GM12873 (cell line): ENCODE results near the gene DAPP1.

Source experiments
- TF ChIP-seq, protein P1 (sequence below): IDR thresholded peaks from 2 replicates; pipeline ENCODE4 v1.5.1; 2012; ENCODE audit warnings: low read depth, mild to moderate bottlenecking, moderate library complexity, low read length, control low read depth; ENCODE audit not compliant: insufficient read depth; ENCODE audit errors: missing control alignments

DAPP1 gene

DNA sequence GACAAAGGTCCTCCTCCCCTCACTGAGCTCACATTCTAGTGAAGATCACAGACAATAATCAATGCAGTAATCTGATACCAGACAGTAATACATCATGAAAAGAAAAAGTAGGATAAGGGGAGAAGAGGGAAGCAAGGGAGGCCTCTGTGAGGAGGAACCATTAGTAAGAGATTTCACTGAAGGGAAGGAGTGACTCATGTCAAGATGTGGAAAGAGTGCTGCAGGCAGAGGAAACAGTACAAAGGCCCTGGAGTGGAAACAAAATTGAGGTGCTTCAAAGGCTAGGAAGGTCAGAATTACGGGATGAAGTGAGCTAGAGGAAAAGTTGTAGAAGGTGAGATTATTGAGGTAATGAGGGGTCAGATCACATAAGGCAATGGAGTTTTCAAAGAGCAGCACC is 39.5 kb downstream of the DAPP1 start:
- TF ChIP-seq, protein P1, sequence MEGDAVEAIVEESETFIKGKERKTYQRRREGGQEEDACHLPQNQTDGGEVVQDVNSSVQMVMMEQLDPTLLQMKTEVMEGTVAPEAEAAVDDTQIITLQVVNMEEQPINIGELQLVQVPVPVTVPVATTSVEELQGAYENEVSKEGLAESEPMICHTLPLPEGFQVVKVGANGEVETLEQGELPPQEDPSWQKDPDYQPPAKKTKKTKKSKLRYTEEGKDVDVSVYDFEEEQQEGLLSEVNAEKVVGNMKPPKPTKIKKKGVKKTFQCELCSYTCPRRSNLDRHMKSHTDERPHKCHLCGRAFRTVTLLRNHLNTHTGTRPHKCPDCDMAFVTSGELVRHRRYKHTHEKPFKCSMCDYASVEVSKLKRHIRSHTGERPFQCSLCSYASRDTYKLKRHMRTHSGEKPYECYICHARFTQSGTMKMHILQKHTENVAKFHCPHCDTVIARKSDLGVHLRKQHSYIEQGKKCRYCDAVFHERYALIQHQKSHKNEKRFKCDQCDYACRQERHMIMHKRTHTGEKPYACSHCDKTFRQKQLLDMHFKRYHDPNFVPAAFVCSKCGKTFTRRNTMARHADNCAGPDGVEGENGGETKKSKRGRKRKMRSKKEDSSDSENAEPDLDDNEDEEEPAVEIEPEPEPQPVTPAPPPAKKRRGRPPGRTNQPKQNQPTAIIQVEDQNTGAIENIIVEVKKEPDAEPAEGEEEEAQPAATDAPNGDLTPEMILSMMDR: no peak

DNA sequence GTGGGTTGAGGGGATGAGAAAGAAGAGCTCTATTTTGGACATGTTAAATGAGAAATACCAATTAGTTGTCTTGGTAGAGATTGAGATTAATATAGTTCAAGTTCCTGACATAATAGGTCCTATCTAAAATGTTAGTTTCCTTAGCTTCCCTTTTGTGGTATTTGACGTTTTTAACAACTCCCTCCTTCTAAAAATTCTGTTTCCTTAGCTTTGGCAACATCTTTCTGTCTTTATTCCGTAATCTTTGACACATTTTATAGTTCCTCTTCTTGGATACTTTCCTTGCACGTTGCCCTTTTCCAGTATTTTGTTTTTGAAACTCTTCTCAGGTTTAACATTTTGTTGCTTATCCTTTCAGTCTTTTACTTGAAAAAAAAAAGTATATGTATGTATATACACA is 40.7 kb downstream of the DAPP1 start:
- TF ChIP-seq, protein P1: no peak

DNA sequence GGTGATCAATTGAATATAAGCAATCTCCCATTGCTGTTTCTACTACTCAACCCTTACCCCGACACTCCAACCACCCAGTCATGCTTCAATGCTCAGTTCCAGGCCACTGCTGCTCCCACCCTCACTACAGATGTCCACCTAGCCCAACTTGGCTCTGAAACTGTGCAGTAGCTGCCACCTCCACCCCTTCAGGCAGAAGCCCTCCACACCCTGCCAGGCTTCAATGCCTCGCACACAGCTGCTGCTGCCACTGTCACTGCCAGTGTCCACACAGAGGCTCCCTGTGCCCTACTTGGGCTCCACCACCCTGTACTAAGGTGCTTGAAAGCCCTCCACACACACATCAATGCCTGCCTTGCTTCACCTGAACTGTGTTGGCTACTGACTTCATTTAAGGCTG is 43.0 kb downstream of the DAPP1 start:
- TF ChIP-seq, protein P1: no peak

DNA sequence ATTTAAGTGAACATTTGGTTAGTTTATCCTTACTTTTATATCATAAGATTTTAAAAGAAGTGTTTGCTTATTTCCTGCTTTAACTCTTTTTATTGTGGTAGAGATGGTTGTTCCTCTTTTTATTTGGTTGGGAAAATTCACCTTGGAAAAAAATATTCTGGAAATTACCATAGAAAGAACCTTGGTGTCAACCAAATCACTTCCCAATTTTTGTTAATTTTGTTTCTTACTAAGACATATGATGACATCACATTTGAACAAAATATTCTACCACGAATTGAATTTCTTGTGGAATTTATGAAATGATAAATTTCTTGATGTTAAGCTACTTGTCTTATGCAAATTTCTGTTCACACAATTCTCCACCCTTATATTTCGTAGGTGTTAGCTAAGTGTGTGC is 43.9 kb downstream of the DAPP1 start:
- TF ChIP-seq, protein P1: no peak

DNA sequence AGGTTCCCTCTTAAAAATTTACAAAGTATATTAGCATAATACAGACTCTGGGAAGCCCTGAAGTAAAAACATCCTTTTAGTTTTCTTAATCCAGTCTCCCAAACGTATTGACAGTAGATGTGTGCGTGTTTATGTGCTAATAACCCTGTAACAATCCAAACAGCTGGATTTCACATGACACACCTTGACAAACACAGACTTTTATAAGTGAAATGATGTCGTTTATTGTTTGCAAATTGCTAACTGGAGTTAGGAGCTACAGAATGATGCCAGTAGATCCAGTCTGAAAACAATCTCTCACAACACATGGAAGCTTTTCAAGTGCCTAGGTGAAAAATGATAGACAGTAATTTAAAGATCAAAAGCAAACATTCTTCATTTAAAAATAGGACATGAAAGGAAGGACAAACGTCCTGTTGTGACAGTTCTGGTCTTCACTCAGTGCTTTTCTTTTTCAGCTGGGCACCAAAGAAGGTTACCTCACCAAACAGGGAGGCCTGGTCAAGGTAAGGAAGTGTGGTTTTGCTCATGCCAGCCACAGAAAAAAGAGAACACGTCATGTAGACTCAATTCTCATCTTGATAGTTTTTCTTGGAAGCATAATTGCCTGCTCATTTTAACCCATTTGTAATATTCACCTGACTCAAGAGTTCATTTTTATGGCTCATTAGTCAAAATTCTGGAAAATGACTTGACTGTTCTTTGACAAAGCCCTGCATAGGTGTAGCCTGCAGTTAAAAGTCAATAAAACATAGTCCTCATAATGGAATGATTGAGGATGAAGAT is 44.7 kb downstream of the DAPP1 start:
- TF ChIP-seq, protein P1: no peak

DNA sequence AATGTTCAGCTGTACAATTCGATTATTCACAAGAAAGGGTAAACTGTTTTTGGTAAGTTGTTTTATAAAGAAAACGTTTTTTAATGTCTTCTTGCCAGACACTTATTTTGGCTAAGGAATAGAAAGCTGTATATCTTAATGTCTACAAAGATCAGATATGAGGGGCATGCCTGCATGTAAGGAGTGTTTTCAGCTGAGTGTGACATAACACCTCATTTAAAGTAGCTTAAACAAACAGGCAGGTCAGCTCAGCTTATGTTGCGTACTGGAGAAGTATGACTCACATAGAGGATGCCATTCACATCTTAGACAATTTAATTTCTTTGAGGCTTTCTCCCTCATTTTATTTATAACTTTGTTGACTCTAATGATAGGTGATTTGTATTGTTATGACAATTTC is 47.2 kb downstream of the DAPP1 start:
- TF ChIP-seq, protein P1: no peak

DNA sequence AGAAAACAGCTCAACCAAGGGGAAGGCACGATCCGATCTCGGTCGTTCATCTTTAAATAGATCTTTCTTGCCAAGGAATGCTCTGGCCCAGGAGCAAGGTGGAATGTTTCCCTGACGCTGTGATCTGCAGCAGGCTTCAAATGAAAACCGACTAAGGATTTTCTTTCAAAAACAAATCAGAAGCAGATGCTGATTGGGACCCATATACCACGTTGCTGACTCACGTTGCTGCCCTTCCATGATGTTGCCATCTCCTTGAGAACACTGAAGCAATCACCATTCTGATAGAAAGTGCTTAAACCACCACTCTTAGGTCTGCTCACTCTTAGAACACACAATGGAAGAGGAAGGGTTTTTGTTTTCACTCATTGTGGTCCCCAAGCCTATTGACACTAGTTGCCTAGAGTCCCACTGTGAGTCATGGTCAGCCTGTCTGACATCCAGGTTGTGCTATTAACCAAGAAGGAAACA is 51.5 kb downstream of the DAPP1 start:
- TF ChIP-seq, protein P1: no peak
